Activated CD4-positive, alpha-beta T cell treated with anti-CD3 and anti-CD28 coated beads, Interleukin-2, amount 50 U/mL, for 16 hours (primary cell): ENCODE results near the gene ZNF682.
"Not testable (repeated sequence)": the region's sequence is repeated elsewhere in the genome, so short reads cannot be mapped to it uniquely, and the experiment has no call there.

ENCODE experiments used
- DNase-seq: peaks from one replicate; pipeline ENCODE4 v3.0.0-alpha.2; 2020

ZNF682 gene

GRCh38 chr19:20039203-20039723, at the start of gene ZNF682:
ZNF682 (minus strand) TSS chr19:20039505; CDS start chr19:20039345, 160 bp downstream.
- peak; percentile 89 for DNase-seq

GRCh38 chr19:20082876-20083275, 43.6 kb upstream of the ZNF682 start:
- DNase-seq = not testable (repeated sequence)

GRCh38 chr19:20082232-20082833, 43.0 kb upstream of the ZNF682 start:
- not testable (repeated sequence) for DNase-seq

- DNase-seq = no peak
These were observed 41.4 kb upstream of the ZNF682 start for GRCh38 chr19:20080656-20081055.

GRCh38 chr19:20079476-20079875, 40.2 kb upstream of the ZNF682 start:
- DNase-seq = no peak

GRCh38 chr19:20078581-20079031, 39.3 kb upstream of the ZNF682 start:
- DNase-seq = peak; percentile 22

- DNase-seq = peak; percentile 92
These were observed 38.6 kb upstream of the ZNF682 start, which contains the start of gene ZNF90 for GRCh38 chr19:20077791-20078463. ZNF90 (plus strand) TSS chr19:20078000; CDS start chr19:20078133, 133 bp downstream.

- no peak for DNase-seq
These were observed 33.6 kb upstream of the ZNF682 start for GRCh38 chr19:20072936-20073335.

GRCh38 chr19:20070691-20071090, 31.4 kb upstream of the ZNF682 start:
- DNase-seq = no peak

GRCh38 chr19:20068559-20068958, 29.3 kb upstream of the ZNF682 start:
- DNase-seq = not testable (repeated sequence)

GRCh38 chr19:20067943-20068342, 28.6 kb upstream of the ZNF682 start:
- no peak for DNase-seq

- DNase-seq = no peak
These were observed 27.6 kb upstream of the ZNF682 start for GRCh38 chr19:20066861-20067260.

GRCh38 chr19:20060282-20060681, 21.0 kb upstream of the ZNF682 start:
- no peak for DNase-seq

- not testable (repeated sequence) for DNase-seq
These were observed 19.4 kb upstream of the ZNF682 start for GRCh38 chr19:20058738-20059137.

- DNase-seq = peak; percentile 65
These were observed 12.8 kb upstream of the ZNF682 start for GRCh38 chr19:20051841-20052768.

- not testable (repeated sequence) for DNase-seq
These were observed 6.4 kb upstream of the ZNF682 start for GRCh38 chr19:20045742-20046141.

GRCh38 chr19:20044663-20045062, 5.4 kb upstream of the ZNF682 start:
- no peak for DNase-seq

GRCh38 chr19:20038358-20039202, 725 bp downstream of the ZNF682 start:
- no peak for DNase-seq

GRCh38 chr19:20035935-20036334, 3.4 kb downstream of the ZNF682 start:
- DNase-seq = no peak

GRCh38 chr19:20028611-20029010, 10.7 kb downstream of the ZNF682 start:
- DNase-seq = no peak

GRCh38 chr19:20005741-20006140, 33.6 kb downstream of the ZNF682 start:
- DNase-seq = no peak

GRCh38 chr19:19997656-19998268, 41.5 kb downstream of the ZNF682 start:
- peak; percentile 1 for DNase-seq
